Transverse colon (tissue), 4 donors: Measurements from ENCODE around the gene TP73. TPM values are rescaled to one million over a fixed set of nuclear protein-coding genes. Genes with fewer than 3 reads are reported as not detected.

Experiments used
- DNase-seq: peaks from one replicate; pipeline ENCODE4 v3.0.0-alpha.2; 2019
- H3K27ac ChIP-seq, 4 donors: fragments of 200-600 bp; sonication (generic); 2 replicates each; pipeline ENCODE4 v1.5.1; 2016 to 2018; ENCODE audit warnings: inconsistent platforms in 4 of 4
- H3K27me3 ChIP-seq: fragments of 200-600 bp; sonication (generic); 2 replicates; pipeline ENCODE4 v1.5.1; 2017; ENCODE audit warnings: inconsistent platforms
- H3K36me3 ChIP-seq, 4 donors: fragments of 200-600 bp; sonication (generic); 2 replicates each; pipeline ENCODE4 v1.5.1; 2017 to 2019; ENCODE audit warnings: inconsistent platforms in 4 of 4
- H3K4me1 ChIP-seq, 4 donors: fragments of 200-600 bp; sonication (generic); 2 replicates each; pipeline ENCODE4 v1.5.1; 2017 to 2020; ENCODE audit warnings: inconsistent platforms in 4 of 4
- H3K4me3 ChIP-seq, 4 donors: fragments of 200-600 bp; sonication (generic); 1 replicate in 1 of 4; 2 replicates in 3 of 4; pipeline versions ENCODE4 v1.5.1 to v1.6.1; 2017 to 2019; ENCODE audit warnings: inconsistent platforms in 4 of 4
- H3K9me3 ChIP-seq, 2 donors: fragments of 200-600 bp; sonication (generic); 2 replicates each; pipeline ENCODE4 v1.5.1; 2017 to 2019; ENCODE audit warnings: inconsistent platforms in 2 of 2
- EP300 ChIP-seq: sonication (generic); formaldehyde crosslinking; IDR thresholded peaks from one replicate; pipeline ENCODE4 v1.6.1; 2017; ENCODE audit warnings: antibody characterized with exemption, low read depth
- POLR2A ChIP-seq: fragments of 450-650 bp; IDR thresholded peaks from one replicate; pipeline ENCODE4 v1.6.1; 2016; ENCODE audit warnings: antibody characterized with exemption, mild to moderate bottlenecking, moderate library complexity
- POLR2AphosphoS5 ChIP-seq, 3 donors: sonication (generic); formaldehyde crosslinking; IDR thresholded peaks; one replicate each; pipeline ENCODE4 v1.6.1; 2016; ENCODE audit warnings: antibody characterized with exemption in 3 of 3
- WGBS, 2 donors: methylation state at CpG; one replicate each; pipeline ENCODE4 v1.1.5; 2018; ENCODE audit warnings: low coverage in 1 of 2; 5-methylcytosine and 5-hydroxymethylcytosine counted together
- in situ Hi-C, 4 donors: fragments of 200-750 bp; cut with MboI; loops; one replicate each; pipeline versions ENCODE4 v1.15.0 to v1.15.1; 2017; ENCODE audit warnings: low sequenced_read_pairs in 3 of 4, low pct_ligation_motif_present in 1 of 4, low pct_unique_long_range_greater_than_20kb in 1 of 4
- intact Hi-C: fragments of 100-400 bp; cut with DNase I; formaldehyde crosslinking; loops from one replicate; pipeline ENCODE4 v1.15.1; 2023; ENCODE audit warnings: low total_unique reads
- total RNA-seq, 4 donors: library from RNA; depleted of rRNA; stranded (reverse); fragments of >200 nt; gene quantifications; one replicate each; pipeline ENCODE4 v1.1.0, GENCODE V29; 2016
- TF ChIP-seq, protein P1 (sequence below), 5 experiments: fragments of 200-600 bp in 3 of 5; fragments of 450-650 bp in 2 of 5; sonication (generic) in 3 of 5; IDR thresholded peaks; 1 replicate in 2 of 5; 2 replicates in 3 of 5; pipeline ENCODE4 v1.5.1; 2016 to 2017; ENCODE audit warnings: antibody characterized with exemption in 5 of 5, inconsistent platforms in 3 of 5, mild to moderate bottlenecking in 2 of 5, moderate library complexity in 1 of 5

TP73 gene
- total RNA-seq, 4 donors from 2014 or later = 0.20 to 0.32 TPM; not detected in 2

DNA sequence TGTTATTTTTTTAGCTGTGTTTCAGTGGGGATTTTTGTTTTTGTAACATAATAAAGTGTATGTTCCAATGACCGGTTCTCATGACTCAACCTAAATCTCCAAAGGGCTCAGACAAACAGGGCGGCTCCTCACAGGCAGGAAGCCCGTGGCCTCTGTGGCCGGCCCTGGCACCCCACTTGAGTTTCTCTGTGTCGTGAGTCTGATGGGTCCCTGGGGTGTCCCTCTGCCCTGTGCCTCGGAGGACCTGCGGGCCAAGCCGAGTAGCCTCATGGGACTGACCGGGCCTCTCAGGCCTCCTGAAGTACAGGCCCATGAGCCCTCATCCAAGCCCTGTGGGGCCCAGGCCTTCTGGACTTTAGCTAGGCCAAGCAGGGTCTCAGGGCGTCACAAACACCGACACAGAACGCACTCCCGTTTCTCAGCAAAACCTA is 83.8 kb downstream of the TP73 start:
- H3K36me3 ChIP-seq = no peaks in the 10 kb centered on the region
- H3K4me1 ChIP-seq = no peaks in the 10 kb centered on the region
- no peak overlapping the region for H3K4me3 ChIP-seq
- H3K9me3 ChIP-seq = no peaks in the 10 kb centered on the region
- no peak for TF ChIP-seq POLR2A
- no peak for TF ChIP-seq POLR2AphosphoS5 (IDR thresholded peaks at IDR 0.05)
- TF ChIP-seq, protein P1, sequence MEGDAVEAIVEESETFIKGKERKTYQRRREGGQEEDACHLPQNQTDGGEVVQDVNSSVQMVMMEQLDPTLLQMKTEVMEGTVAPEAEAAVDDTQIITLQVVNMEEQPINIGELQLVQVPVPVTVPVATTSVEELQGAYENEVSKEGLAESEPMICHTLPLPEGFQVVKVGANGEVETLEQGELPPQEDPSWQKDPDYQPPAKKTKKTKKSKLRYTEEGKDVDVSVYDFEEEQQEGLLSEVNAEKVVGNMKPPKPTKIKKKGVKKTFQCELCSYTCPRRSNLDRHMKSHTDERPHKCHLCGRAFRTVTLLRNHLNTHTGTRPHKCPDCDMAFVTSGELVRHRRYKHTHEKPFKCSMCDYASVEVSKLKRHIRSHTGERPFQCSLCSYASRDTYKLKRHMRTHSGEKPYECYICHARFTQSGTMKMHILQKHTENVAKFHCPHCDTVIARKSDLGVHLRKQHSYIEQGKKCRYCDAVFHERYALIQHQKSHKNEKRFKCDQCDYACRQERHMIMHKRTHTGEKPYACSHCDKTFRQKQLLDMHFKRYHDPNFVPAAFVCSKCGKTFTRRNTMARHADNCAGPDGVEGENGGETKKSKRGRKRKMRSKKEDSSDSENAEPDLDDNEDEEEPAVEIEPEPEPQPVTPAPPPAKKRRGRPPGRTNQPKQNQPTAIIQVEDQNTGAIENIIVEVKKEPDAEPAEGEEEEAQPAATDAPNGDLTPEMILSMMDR (IDR thresholded peaks at IDR 0.05) = no peak
- no peak for TF ChIP-seq EP300
- in situ Hi-C loops (no loop called here), intact Hi-C loops (no loop called here)
- DNase-seq = no peak
- H3K27me3 ChIP-seq = peaks cover 18% of the 10 kb centered on the region
- WGBS, 2 donors = 83% methylated on average over 13 of the region's 13 CpGs; no CpG with 5 or more reads in 1 of the 2 donors
- H3K27ac ChIP-seq = no peak overlapping the region

DNA sequence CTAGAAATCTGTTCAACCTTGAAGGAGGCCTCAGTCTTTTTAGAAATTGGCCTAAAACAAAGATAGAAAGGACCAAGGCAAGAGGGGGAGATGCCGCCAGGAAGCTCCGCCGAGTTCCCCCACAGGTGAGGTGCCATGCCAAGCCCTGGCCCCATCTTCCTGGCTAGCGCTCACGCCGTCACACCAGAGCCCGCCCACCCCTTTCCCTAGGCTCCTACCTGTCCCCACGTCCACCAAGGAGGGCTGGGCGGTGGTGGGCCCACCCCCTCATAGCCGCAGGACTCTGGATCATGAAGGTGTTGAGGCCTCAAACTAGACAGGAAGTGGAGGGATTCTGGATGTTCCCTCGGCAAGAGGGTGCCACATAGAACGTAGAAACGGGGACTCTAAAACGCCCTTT is 84.4 kb downstream of the TP73 start:
- intact Hi-C loops = no loop called here
- Histone ChIP-seq H3K4me3 (no peak overlapping the region), H3K36me3 (no peaks in the 10 kb centered on the region), H3K4me1 (no peaks in the 10 kb centered on the region), H3K27me3 (peaks cover 14% of the 10 kb centered on the region), H3K27ac (no peak overlapping the region), H3K9me3 (no peaks in the 10 kb centered on the region)
- TF ChIP-seq EP300 (no peak), POLR2A (no peak), POLR2AphosphoS5 (IDR thresholded peaks at IDR 0.05) (no peak)
- TF ChIP-seq, protein P1 (IDR thresholded peaks at IDR 0.05) = no peak
- WGBS, 2 donors = 91 to 92% methylated on average over 6 to 14 of the region's 14 CpGs
- in situ Hi-C loops = no loop called here
- no peak for DNase-seq

DNA sequence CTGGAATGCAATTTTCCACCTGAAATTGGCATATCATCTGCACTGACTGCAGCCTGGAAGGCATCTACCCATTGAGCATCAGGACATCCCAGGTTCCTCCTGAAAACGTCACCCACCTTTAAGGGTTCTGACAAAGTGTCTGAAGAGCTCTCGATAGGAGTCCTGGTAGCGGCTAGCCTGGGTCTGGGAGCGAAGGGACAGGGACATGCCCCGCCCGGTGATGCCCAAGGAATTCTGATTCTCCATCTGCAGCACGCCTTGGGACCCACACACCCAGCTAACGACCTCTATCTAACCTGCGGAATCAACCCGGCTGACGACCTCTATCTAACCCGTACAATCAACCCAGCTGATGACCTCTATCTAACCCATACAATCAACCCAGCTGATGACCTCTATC is 86.6 kb downstream of the TP73 start:
- H3K4me1 ChIP-seq = no peaks in the 10 kb centered on the region
- no peak overlapping the region for H3K4me3 ChIP-seq
- intact Hi-C loops (no loop called here), in situ Hi-C loops (no loop called here)
- no peaks in the 10 kb centered on the region for H3K36me3 ChIP-seq
- TF ChIP-seq EP300 (no peak), POLR2AphosphoS5 (IDR thresholded peaks at IDR 0.05) (no peak), POLR2A (no peak)
- TF ChIP-seq, protein P1 (IDR thresholded peaks at IDR 0.05) = no peak
- H3K27me3 ChIP-seq = no peaks in the 10 kb centered on the region
- H3K27ac ChIP-seq = no peak overlapping the region
- 91% methylated on average over 12 of the region's 12 CpGs; no CpG with 5 or more reads in 1 of the 2 donors for WGBS, 2 donors
- DNase-seq = no peak
- no peaks in the 10 kb centered on the region for H3K9me3 ChIP-seq

DNA sequence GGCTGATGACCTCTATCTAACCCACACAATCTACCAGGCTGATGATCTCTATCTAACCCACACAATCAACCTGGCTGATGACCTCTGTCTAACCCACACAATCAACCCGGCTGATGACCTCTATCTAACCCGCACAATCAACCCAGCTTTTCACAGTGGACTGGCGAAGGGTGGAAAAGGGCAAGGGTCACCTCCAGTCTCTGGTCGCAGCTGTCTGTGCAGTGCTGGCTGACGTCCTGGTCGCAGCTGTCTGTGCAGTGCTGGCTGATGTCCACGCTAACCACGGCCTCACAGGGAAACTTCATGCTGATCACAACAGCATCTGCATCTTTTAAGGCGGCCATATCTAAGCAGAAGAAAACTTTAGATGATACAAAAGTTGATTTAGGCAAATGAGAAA is 87.7 kb downstream of the TP73 start:
- no peak for DNase-seq
- Histone ChIP-seq H3K9me3 (no peaks in the 10 kb centered on the region), H3K4me3 (no peak overlapping the region), H3K27ac (no peak overlapping the region), H3K36me3 (no peaks in the 10 kb centered on the region), H3K4me1 (no peaks in the 10 kb centered on the region), H3K27me3 (no peaks in the 10 kb centered on the region)
- intact Hi-C loops = no loop called here
- in situ Hi-C loops = no loop called here
- 77 to 87% methylated on average over 4 to 9 of the region's 9 CpGs for WGBS, 2 donors
- TF ChIP-seq POLR2AphosphoS5 (IDR thresholded peaks at IDR 0.05) = no peak
- TF ChIP-seq, protein P1 (IDR thresholded peaks at IDR 0.05) = no peak
- TF ChIP-seq POLR2A = no peak
- no peak for TF ChIP-seq EP300
